A549 (cell line): ENCODE data around the gene NAA30. TPM values are rescaled to one million over a fixed set of nuclear protein-coding genes. Genes with fewer than 3 reads are reported as not detected.

Experiments
- ATAC-seq, 2 experiments: fragments of 200-7000 bp in 1 of 2; fragments of >200 bp in 1 of 2; cut with Nextera tagmentation in 1 of 2; cut with Tn5 transposase in 1 of 2; 3 replicates each; pipeline versions ENCODE4 v1.8.0 to v1.9.1; 2018 to 2020; ENCODE audit warnings: mild to moderate bottlenecking in 1 of 2, moderate library complexity in 1 of 2
- CTCF ChIA-PET: fragments of 300-600 bp; sonication (Branson Sonifier 250); formaldehyde crosslinking; extraction: SDS; loops from one replicate; lab custom pipeline; 2021; ENCODE audit warnings: antibody characterized with exemption, inconsistent platforms; lab: Yijun Ruan, JAX
- POLR2A ChIA-PET: fragments of 350-600 bp; formaldehyde crosslinking; extraction: SDS; loops from one replicate; lab custom pipeline; 2021; ENCODE audit warnings: antibody characterized with exemption, inconsistent platforms; lab: Yijun Ruan, JAX
- DNase-seq, 2 experiments: peaks; one replicate each; pipeline versions ENCODE4 v3.0.0 to v3.0.0-alpha.2; 2011 to 2016; ENCODE audit warnings: low read depth in 1 of 2, low spot score in 1 of 2
- FAIRE-seq: peaks from 2 replicates; lab custom pipeline; 2011; peaks lifted over from hg19 to GRCh38; lab: Jason Lieb, UNC
- H3K27ac ChIP-seq, 2 experiments: fragments of >200 bp; sonication (Bioruptor Twin); formaldehyde crosslinking; 3 replicates each; pipeline ENCODE4 v1.5.1; 2016 to 2017
- H3K4me1 ChIP-seq: fragments of >200 bp; sonication (Bioruptor Twin); formaldehyde crosslinking; 3 replicates; pipeline ENCODE4 v1.6.1; 2016
- H3K4me2 ChIP-seq: fragments of >200 bp; sonication (Bioruptor Twin); formaldehyde crosslinking; 3 replicates; pipeline ENCODE4 v1.6.1; 2016
- H3K4me3 ChIP-seq: fragments of >200 bp; sonication (Bioruptor Twin); formaldehyde crosslinking; 3 replicates; pipeline ENCODE4 v1.5.1; 2016
- H3K9me3 ChIP-seq: fragments of >200 bp; sonication (Bioruptor Twin); formaldehyde crosslinking; 3 replicates; pipeline ENCODE4 v1.6.1; 2016
- CBX8 ChIP-seq: fragments of 200-600 bp; sonication (generic); IDR thresholded peaks from 2 replicates; pipeline ENCODE4 v1.6.1; 2016
- CHD2 ChIP-seq: fragments of 150-350 bp; IDR thresholded peaks from 2 replicates; pipeline ENCODE4 v1.6.1; 2014; ENCODE audit warnings: low read length; ENCODE audit not compliant: partially characterized antibody
- EHMT2 ChIP-seq: fragments of 200-600 bp; sonication (generic); IDR thresholded peaks from 2 replicates; pipeline ENCODE4 v1.6.1; 2016; ENCODE audit warnings: antibody characterized with exemption, low read depth, mild to moderate bottlenecking, moderate library complexity
- FOSB ChIP-seq: fragments of 250-450 bp; sonication (Bioruptor Pico); IDR thresholded peaks from 2 replicates; pipeline ENCODE4 v1.5.0; 2020; ENCODE audit warnings: mild to moderate bottlenecking, moderate library complexity
- FOSL2 ChIP-seq, 2 experiments: fragments of 450-650 bp in 1 of 2; fragments of >200 bp in 1 of 2; sonication (Bioruptor Twin) in 1 of 2; formaldehyde crosslinking; IDR thresholded peaks; 2 replicates each; pipeline versions ENCODE4 v1.5.0 to v1.6.1; 2016 to 2020; ENCODE audit warnings: mild to moderate bottlenecking in 1 of 2, moderate library complexity in 1 of 2
- FOXS1 ChIP-seq: fragments of 250-450 bp; sonication (Bioruptor Pico); IDR thresholded peaks from 2 replicates; pipeline ENCODE4 v1.5.0; 2020; ENCODE audit warnings: mild to moderate bottlenecking, moderate library complexity
- GATA3 ChIP-seq: IDR thresholded peaks from 2 replicates; pipeline ENCODE4 v1.6.1; 2012; ENCODE audit warnings: borderline replicate concordance
- HOXB13 ChIP-seq: fragments of 250-450 bp; sonication (Bioruptor Pico); IDR thresholded peaks from 2 replicates; pipeline ENCODE4 v1.5.0; 2020; ENCODE audit warnings: low read depth, mild to moderate bottlenecking, moderate library complexity
- HOXB5 ChIP-seq: fragments of 250-450 bp; sonication (Bioruptor Pico); IDR thresholded peaks from 2 replicates; pipeline ENCODE4 v1.5.0; 2020; ENCODE audit warnings: mild to moderate bottlenecking, moderate library complexity
- JUNB ChIP-seq: fragments of >200 bp; sonication (Bioruptor Twin); formaldehyde crosslinking; IDR thresholded peaks from 2 replicates; pipeline ENCODE4 v1.6.1; 2016
- MAFK ChIP-seq: fragments of 450-650 bp; IDR thresholded peaks from 2 replicates; pipeline ENCODE4 v1.6.1; 2014; ENCODE audit not compliant: partially characterized antibody
- MAZ ChIP-seq: fragments of 150-350 bp; IDR thresholded peaks from 2 replicates; pipeline ENCODE4 v1.6.1; 2014; ENCODE audit warnings: antibody characterized with exemption, low read depth, low read length, borderline replicate concordance
- NPAS2 ChIP-seq: fragments of 250-450 bp; sonication (Bioruptor Pico); IDR thresholded peaks from 2 replicates; pipeline ENCODE4 v1.8.0; 2022; ENCODE audit warnings: mild to moderate bottlenecking, moderate library complexity, borderline replicate concordance
- NR3C1 ChIP-seq: fragments of >200 bp; sonication (Bioruptor Twin); formaldehyde crosslinking; IDR thresholded peaks from 3 replicates; pipeline ENCODE4 v1.6.1; 2017
- RAD21 ChIP-seq, 2 experiments: fragments of >200 bp in 1 of 2; sonication (Bioruptor Twin) in 1 of 2; formaldehyde crosslinking in 1 of 2; IDR thresholded peaks in 1 of 2; conservative IDR thresholded peaks in 1 of 2; 2 replicates in 1 of 2; 3 replicates in 1 of 2; pipeline ENCODE4 v1.6.1; 2012 to 2018; ENCODE audit warnings: inconsistent platforms in 1 of 2
- RARB ChIP-seq: fragments of 250-450 bp; sonication (Bioruptor Pico); IDR thresholded peaks from 2 replicates; pipeline ENCODE4 v1.8.0; 2021; ENCODE audit warnings: mild to moderate bottlenecking, moderate library complexity
- RCOR1 ChIP-seq: fragments of 150-350 bp; IDR thresholded peaks from 2 replicates; pipeline ENCODE4 v1.6.1; 2014; ENCODE audit warnings: antibody characterized with exemption, low read length, low read depth
- RFX5 ChIP-seq: fragments of 450-650 bp; IDR thresholded peaks from 2 replicates; pipeline ENCODE4 v1.7.1; 2014; ENCODE audit warnings: antibody characterized with exemption, mild to moderate bottlenecking, moderate library complexity
- SMC3 ChIP-seq: fragments of >200 bp; sonication (Bioruptor Twin); formaldehyde crosslinking; IDR thresholded peaks from 3 replicates; pipeline ENCODE4 v1.6.1; 2018; ENCODE audit warnings: inconsistent platforms
- WGBS: methylation state at CpG from one replicate; pipeline ENCODE4 v1.1.6; 2017; ENCODE audit errors: missing lambda C conversion rate; 5-methylcytosine and 5-hydroxymethylcytosine counted together
- polyA plus RNA-seq, 4 experiments: library from polyadenylated mRNA; depleted of rRNA in 3 of 4; stranded (reverse); fragments of >200 nt; fragmentation: RNase III in 1 of 4; extraction: RNeasy Plus Mini Kit Qiagen cat#74134 plus additional on column Dnase treatment in 1 of 4; gene quantifications; 2 replicates in 3 of 4; 3 replicates in 1 of 4; pipeline ENCODE4 v1.2.3, GENCODE V29; 2011 to 2017
- TF ChIP-seq, protein P1 (sequence below): IDR thresholded peaks from 2 replicates; pipeline ENCODE4 v1.6.1; 2012; ENCODE audit warnings: low read depth, borderline replicate concordance
- TF ChIP-seq, protein P2 (sequence below): fragments of >200 bp; sonication (Bioruptor Twin); formaldehyde crosslinking; IDR thresholded peaks from 2 replicates; pipeline ENCODE4 v1.6.1; 2016
- TF ChIP-seq, protein P3 (sequence below): fragments of 450-650 bp; IDR thresholded peaks from 2 replicates; pipeline ENCODE4 v1.6.1; 2014; ENCODE audit warnings: antibody characterized with exemption
- TF ChIP-seq, protein P4 (sequence below): fragments of 150-350 bp; IDR thresholded peaks from 2 replicates; pipeline ENCODE4 v1.6.1; 2014; ENCODE audit warnings: low read depth, mild to moderate bottlenecking, low read length
- TF ChIP-seq, protein P5 (sequence below): fragments of >200 bp; sonication (Bioruptor Twin); formaldehyde crosslinking; IDR thresholded peaks from 3 replicates; pipeline ENCODE4 v1.5.1; 2016

Gene NAA30
- polyA plus RNA-seq, 2 of the 4 experiments (the other 2 are of a cell fraction): 13.4 to 27.0 TPM

DNA sequence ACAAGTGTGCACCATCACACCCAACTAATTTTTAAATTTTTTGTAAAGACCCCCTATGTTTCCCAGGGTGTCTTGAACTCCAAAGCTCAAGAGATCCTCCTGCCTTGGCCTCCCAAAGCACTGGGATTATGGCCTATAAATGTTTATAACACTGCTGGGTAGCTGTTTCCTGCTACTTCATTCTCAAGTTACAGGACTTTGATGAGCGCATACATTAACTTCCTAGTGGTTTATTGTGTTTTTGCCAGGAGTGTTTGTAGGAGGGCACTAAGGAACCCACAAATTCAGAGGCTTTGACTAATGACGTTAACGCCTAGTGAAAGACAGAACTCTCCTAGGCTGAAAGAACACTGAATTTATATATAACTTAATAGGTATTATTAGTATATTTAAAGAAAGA is 15.2 kb upstream of the NAA30 start:
- Histone ChIP-seq H3K4me2 (no peak overlapping the region), H3K4me3 (no peak overlapping the region), H3K9me3 (no peaks in the 10 kb centered on the region), H3K27ac (no peak overlapping the region), H3K4me1 (no peaks in the 10 kb centered on the region)
- TF ChIP-seq RARB (no peak), GATA3 (no peak), NPAS2 (CRISPR knock-in tag) (no peak), FOXS1 (CRISPR knock-in tag) (no peak), CBX8 (no peak), RCOR1 (no peak), HOXB13 (no peak), HOXB5 (CRISPR knock-in tag) (no peak), FOSL2 (IDR thresholded peaks at IDR 0.05) (no peak), FOSL2 (CRISPR knock-in tag; IDR thresholded peaks at IDR 0.05) (no peak), JUNB (no peak), EHMT2 (no peak), NR3C1 (no peak), FOSB (no peak), MAFK (no peak), MAZ (no peak), RFX5 (no peak)
- TF ChIP-seq, protein P1, sequence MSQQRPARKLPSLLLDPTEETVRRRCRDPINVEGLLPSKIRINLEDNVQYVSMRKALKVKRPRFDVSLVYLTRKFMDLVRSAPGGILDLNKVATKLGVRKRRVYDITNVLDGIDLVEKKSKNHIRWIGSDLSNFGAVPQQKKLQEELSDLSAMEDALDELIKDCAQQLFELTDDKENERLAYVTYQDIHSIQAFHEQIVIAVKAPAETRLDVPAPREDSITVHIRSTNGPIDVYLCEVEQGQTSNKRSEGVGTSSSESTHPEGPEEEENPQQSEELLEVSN: no peak
- TF ChIP-seq, protein P2, sequence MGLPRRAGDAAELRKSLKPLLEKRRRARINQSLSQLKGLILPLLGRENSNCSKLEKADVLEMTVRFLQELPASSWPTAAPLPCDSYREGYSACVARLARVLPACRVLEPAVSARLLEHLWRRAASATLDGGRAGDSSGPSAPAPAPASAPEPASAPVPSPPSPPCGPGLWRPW: no peak
- TF ChIP-seq, protein P3, sequence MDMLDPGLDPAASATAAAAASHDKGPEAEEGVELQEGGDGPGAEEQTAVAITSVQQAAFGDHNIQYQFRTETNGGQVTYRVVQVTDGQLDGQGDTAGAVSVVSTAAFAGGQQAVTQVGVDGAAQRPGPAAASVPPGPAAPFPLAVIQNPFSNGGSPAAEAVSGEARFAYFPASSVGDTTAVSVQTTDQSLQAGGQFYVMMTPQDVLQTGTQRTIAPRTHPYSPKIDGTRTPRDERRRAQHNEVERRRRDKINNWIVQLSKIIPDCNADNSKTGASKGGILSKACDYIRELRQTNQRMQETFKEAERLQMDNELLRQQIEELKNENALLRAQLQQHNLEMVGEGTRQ: no peak
- TF ChIP-seq, protein P4, sequence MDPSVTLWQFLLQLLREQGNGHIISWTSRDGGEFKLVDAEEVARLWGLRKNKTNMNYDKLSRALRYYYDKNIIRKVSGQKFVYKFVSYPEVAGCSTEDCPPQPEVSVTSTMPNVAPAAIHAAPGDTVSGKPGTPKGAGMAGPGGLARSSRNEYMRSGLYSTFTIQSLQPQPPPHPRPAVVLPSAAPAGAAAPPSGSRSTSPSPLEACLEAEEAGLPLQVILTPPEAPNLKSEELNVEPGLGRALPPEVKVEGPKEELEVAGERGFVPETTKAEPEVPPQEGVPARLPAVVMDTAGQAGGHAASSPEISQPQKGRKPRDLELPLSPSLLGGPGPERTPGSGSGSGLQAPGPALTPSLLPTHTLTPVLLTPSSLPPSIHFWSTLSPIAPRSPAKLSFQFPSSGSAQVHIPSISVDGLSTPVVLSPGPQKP: no peak
- POLR2A ChIA-PET: no interaction called here
- CTCF ChIA-PET: interaction anchor here (0.7 to 2.5 kb wide), 3 partner anchors 11 to 138 kb away, joined by 3 to 10 read pairs (median 4); no protein-coding TSS in a partner anchor
- 97% methylated on average over 3 of the region's 3 CpGs for WGBS
- FAIRE-seq: no peak
- DNase-seq: no peak
- no peak for ATAC-seq

DNA sequence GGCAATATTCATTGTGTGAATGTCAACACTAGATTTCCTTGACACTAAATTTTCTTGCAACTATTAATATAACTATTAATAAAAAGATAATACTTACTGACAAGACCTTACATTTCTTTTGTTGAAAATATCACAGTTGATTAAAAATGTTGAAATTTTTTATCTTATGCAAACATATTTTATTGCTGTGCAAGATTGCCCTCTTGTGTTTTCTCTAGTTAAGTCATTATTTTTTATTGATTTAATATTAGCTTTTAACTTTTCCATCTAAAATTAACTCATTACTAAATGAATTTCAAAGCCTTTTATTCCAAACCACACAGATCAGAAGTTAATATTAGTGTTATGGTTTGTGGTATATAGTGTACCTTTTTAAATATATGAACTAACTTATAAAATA is 11.7 kb upstream of the NAA30 start:
- H3K27ac ChIP-seq: no peak overlapping the region
- TF ChIP-seq CHD2: no peak
- TF ChIP-seq, protein P5, sequence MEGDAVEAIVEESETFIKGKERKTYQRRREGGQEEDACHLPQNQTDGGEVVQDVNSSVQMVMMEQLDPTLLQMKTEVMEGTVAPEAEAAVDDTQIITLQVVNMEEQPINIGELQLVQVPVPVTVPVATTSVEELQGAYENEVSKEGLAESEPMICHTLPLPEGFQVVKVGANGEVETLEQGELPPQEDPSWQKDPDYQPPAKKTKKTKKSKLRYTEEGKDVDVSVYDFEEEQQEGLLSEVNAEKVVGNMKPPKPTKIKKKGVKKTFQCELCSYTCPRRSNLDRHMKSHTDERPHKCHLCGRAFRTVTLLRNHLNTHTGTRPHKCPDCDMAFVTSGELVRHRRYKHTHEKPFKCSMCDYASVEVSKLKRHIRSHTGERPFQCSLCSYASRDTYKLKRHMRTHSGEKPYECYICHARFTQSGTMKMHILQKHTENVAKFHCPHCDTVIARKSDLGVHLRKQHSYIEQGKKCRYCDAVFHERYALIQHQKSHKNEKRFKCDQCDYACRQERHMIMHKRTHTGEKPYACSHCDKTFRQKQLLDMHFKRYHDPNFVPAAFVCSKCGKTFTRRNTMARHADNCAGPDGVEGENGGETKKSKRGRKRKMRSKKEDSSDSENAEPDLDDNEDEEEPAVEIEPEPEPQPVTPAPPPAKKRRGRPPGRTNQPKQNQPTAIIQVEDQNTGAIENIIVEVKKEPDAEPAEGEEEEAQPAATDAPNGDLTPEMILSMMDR: peak; percentile 44; the same call in 2 of the 3 replicates
- TF ChIP-seq SMC3: peak; percentile 34; the same call in 1 of the 3 replicates
- peak; percentile 64 to 73 for TF ChIP-seq RAD21 (conservative IDR thresholded peaks at IDR 0.05 in 1 of 2, IDR thresholded peaks at IDR 0.05 in 1 of 2)
- no peaks in the 10 kb centered on the region for H3K9me3 ChIP-seq
- no peak overlapping the region for H3K4me2 ChIP-seq
- no peak overlapping the region for H3K4me3 ChIP-seq
- FAIRE-seq: no peak
- H3K4me1 ChIP-seq: peaks cover 8% of the 10 kb centered on the region; the same call in 1 of the 3 replicates
- DNase-seq: peak in 1 of 2 experiments; percentile 9
- ChIA-PET CTCF (interaction anchor here (0.6 to 2.0 kb wide), 8 partner anchors 10 to 888 kb away, joined by 3 to 11 read pairs (median 4); no protein-coding TSS in a partner anchor), POLR2A (no interaction called here)
- no peak for ATAC-seq
